Activated B cell treated with CpG ODN at 0.5 μM for 24 hours (primary cell): ENCODE data around the gene ZNF618. TPM values are rescaled to one million over a fixed set of nuclear protein-coding genes. Genes with fewer than 3 reads are reported as not detected.

Source experiments
- ATAC-seq: fragments of 200-7000 bp; cut with Tn5 transposase; one replicate; pipeline ENCODE4 v1.10.0; 2021; ENCODE audit warnings: low read depth, mild to moderate bottlenecking, moderate library complexity
- CTCF ChIA-PET: fragments of 350-600 bp; sonication (Branson Sonifier 250); formaldehyde crosslinking; loops from one replicate; lab custom pipeline; 2021; ENCODE audit warnings: antibody characterized with exemption; lab: Charles Lee
- POLR2A ChIA-PET: fragments of 350-600 bp; sonication (Branson Sonifier 250); formaldehyde crosslinking; loops from one replicate; lab custom pipeline; 2021; ENCODE audit warnings: antibody characterized with exemption; lab: Charles Lee
- DNase-seq: peaks from one replicate; pipeline ENCODE4 v3.0.0; 2022
- H3K27ac Mint-ChIP-seq: one replicate; pipeline ENCODE4 v1.8.0; 2020; ENCODE audit warnings: mixed read lengths
- H3K27me3 Mint-ChIP-seq: one replicate; pipeline ENCODE4 v1.8.0; 2021; ENCODE audit warnings: mixed read lengths
- H3K36me3 Mint-ChIP-seq: one replicate; pipeline ENCODE4 v1.8.0; 2021; ENCODE audit warnings: low read depth, mixed read lengths
- H3K4me1 Mint-ChIP-seq: one replicate; pipeline ENCODE4 v1.8.0; 2021; ENCODE audit warnings: mixed read lengths
- H3K4me3 Mint-ChIP-seq: one replicate; pipeline ENCODE4 v1.8.0; 2020; ENCODE audit warnings: mild to moderate bottlenecking, mixed read lengths
- H3K9me3 Mint-ChIP-seq: one replicate; pipeline ENCODE4 v1.8.0; 2020; ENCODE audit warnings: mixed read lengths
- CTCF ChIP-seq: fragments of 200-600 bp; IDR thresholded peaks from one replicate; pipeline ENCODE4 v1.8.0; 2022; ENCODE audit warnings: antibody characterized with exemption, mild to moderate bottlenecking
- intact Hi-C: fragments of 100-400 bp; cut with micrococcal nuclease; formaldehyde crosslinking; loops from one replicate; pipeline ENCODE4 v1.15.1; 2024
- total RNA-seq: library from RNA; stranded (reverse); gene quantifications from 2 replicates; pipeline ENCODE4 v1.2.3, GENCODE V29; 2022

ZNF618 gene
- total RNA-seq, 1 donor from 2014 or later: 0.67 TPM

DNA sequence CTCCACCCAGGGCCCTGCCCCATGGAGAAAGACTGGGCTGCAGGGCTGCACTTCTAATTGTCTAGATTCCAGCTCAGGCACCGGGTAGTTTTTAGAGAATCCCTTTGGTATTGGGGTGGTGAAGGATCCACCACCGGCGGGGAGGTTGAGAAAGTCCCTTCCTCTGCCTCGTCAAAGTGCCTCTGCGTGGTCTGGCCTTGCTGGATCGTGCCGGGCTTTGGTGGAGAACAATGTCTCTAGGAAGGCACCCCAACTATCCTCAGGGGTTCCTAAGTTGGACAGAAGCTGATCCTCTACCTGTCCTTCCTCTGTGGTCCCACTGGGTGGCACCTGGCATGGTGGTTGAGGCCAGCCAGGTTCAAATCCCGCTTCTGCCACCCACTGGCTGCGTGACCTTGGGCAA lies 209.3 kb downstream of the ZNF618 start:
- Mint-ChIP-seq H3K4me3 (no peak overlapping the region), H3K27me3 (peaks cover 4% of the 10 kb centered on the region), H3K36me3 (no peaks in the 10 kb centered on the region), H3K27ac (no peak overlapping the region), H3K9me3 (no peaks in the 10 kb centered on the region), H3K4me1 (no peaks in the 10 kb centered on the region)
- ChIA-PET CTCF (no interaction called here), POLR2A (no interaction called here)
- intact Hi-C loops: no loop called here
- ATAC-seq: no peak
- no peak for TF ChIP-seq CTCF
- DNase-seq: no peak

DNA sequence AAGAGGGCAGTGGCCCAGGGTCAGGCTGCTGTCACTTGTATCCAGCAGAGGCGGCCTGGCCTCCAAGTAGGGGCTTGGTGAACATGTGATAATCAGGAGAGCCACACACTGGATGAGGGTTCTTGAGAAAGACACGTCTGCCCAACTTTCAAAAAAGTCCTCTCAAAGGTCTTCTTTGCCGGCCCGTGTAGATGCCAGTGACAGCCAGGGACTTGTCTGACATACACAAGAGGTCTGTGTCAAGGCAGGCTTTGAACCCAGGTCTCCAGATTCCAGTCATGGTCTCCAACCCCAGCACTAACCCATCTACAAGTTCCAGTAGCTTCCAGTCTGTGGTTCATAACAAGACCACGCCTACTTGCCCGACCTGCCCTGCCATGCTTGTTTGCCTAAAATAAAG lies 209.9 kb downstream of the ZNF618 start:
- DNase-seq (no peak), ATAC-seq (no peak)
- intact Hi-C loops: no loop called here
- Mint-ChIP-seq H3K36me3 (no peaks in the 10 kb centered on the region), H3K4me1 (no peaks in the 10 kb centered on the region), H3K27me3 (peaks cover 6% of the 10 kb centered on the region), H3K4me3 (no peak overlapping the region), H3K9me3 (no peaks in the 10 kb centered on the region), H3K27ac (no peak overlapping the region)
- ChIA-PET CTCF (no interaction called here), POLR2A (no interaction called here)
- no peak for TF ChIP-seq CTCF

DNA sequence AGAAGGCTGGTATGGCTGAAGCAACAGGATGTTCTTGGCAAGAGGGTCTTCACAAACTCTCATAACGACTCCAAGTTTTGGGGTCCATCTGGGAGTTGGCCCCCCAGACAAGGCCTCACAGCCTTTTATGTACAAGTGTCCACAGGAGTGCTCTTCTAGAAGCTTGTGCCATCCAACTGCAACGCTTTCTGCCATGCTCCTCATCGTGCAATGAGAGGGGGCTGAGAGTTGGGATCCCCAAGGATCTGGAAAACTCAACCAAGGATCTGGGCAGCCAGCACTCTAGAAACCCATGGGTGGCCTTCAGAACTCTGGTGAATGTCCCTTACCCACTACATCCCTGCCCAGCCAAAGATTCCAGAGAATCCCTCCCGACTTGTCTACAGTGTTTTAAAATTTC lies 210.5 kb downstream of the ZNF618 start:
- ATAC-seq (no peak), DNase-seq (no peak)
- Mint-ChIP-seq H3K9me3 (no peaks in the 10 kb centered on the region), H3K27ac (no peak overlapping the region), H3K27me3 (peaks cover 6% of the 10 kb centered on the region), H3K36me3 (no peaks in the 10 kb centered on the region), H3K4me3 (no peak overlapping the region), H3K4me1 (no peaks in the 10 kb centered on the region)
- POLR2A ChIA-PET: no interaction called here
- intact Hi-C loops: no loop called here
- CTCF ChIA-PET: no interaction called here
- no peak for TF ChIP-seq CTCF

DNA sequence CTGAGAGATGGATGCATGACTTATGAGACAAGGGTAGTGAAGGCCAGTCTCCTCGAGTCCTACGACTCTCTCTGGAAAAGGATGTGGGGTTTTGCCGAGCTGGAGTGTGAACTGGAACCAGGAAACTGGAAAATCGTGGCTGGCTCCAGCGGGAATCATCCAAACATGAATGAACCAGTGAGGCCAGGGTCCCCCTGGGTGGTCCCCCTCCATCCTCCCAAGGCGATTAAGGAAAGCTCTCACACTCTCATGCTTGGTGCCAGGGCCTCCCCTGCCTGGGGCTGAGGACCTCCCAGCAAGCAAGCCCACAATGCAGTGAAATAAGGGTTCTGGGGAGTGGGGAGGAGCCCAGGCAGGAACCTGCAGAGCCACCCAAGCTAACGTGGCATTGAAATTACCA lies 211.6 kb downstream of the ZNF618 start:
- TF ChIP-seq CTCF: no peak
- Mint-ChIP-seq H3K9me3 (no peaks in the 10 kb centered on the region), H3K36me3 (no peaks in the 10 kb centered on the region), H3K27me3 (peaks cover 6% of the 10 kb centered on the region), H3K4me3 (no peak overlapping the region), H3K4me1 (no peaks in the 10 kb centered on the region), H3K27ac (no peak overlapping the region)
- no peak for ATAC-seq
- CTCF ChIA-PET: no interaction called here
- DNase-seq: no peak
- POLR2A ChIA-PET: no interaction called here
- intact Hi-C loops: no loop called here

DNA sequence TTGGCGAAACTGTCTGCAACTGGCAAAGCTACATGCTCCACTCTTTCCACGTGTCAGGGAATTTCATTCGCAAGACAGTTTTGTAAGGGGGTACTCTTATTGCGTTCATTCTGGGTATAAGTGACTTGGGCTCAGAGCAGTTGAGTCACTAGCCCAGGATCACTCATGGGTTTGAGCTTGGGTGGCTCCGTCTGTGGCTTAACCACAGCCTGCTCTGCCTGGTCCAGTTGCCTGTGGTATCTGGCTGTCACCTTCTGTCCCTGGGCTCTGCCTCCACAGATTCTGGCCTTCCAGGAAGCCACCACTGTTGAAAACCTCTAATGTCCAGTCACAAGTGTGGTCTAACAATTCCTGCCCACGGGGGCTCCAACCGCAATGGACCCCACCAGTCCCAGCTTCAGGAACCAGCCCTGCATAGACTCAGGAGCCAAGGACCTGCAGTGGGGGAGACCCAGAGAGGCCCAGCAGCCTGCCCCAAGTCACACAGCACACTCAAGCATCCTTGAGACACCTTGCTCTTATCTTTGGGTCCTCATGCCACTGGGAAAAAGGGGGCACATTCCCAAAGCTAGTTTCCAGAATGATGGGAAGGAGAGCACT lies 212.6 kb downstream of the ZNF618 start:
- Mint-ChIP-seq H3K4me3 (no peak overlapping the region), H3K4me1 (no peaks in the 10 kb centered on the region), H3K9me3 (no peaks in the 10 kb centered on the region), H3K36me3 (no peaks in the 10 kb centered on the region), H3K27ac (no peak overlapping the region), H3K27me3 (peaks cover 6% of the 10 kb centered on the region)
- DNase-seq (no peak), ATAC-seq (no peak)
- no peak for TF ChIP-seq CTCF
- intact Hi-C loops: no loop called here
- ChIA-PET CTCF (no interaction called here), POLR2A (no interaction called here)
